GM19023 (cell line): ENCODE results near the gene MADD.

Source experiments
- ATAC-seq: cut with Tn5 transposase; IDR thresholded peaks from one replicate; pipeline ENCODE4 v1.9.1; 2021; ENCODE audit warnings: mild to moderate bottlenecking, moderate library complexity; ENCODE audit not compliant: unreplicated experiment

MADD gene

DNA sequence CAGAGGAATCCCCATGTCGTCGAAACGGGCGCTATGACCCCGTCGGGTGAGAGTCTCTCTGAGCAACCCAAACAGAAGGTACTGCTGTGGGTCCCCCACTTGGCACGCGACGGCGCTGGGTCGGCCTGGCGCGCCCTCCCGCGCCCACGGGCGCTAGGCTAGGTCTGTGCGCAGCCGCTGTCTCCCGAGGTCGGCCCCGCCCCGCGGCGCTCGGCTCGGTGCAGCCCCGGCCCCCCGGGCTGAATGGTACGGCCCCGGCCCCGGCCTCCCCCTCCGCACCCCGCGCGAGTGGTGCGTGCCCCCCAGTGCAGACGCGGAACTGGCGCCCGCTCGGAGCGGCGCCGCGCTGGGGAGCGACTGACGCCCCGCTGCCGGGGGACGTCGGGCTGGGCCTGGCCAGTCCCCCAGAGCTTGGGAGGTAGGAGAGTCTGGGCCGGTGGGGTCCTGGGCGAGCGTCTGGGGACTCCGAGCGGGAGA is at the start of gene MADD:
MADD (plus strand) TSS at position 305 of the 477 bp plus-strand sequence.
- ATAC-seq, result peak; percentile 81

DNA sequence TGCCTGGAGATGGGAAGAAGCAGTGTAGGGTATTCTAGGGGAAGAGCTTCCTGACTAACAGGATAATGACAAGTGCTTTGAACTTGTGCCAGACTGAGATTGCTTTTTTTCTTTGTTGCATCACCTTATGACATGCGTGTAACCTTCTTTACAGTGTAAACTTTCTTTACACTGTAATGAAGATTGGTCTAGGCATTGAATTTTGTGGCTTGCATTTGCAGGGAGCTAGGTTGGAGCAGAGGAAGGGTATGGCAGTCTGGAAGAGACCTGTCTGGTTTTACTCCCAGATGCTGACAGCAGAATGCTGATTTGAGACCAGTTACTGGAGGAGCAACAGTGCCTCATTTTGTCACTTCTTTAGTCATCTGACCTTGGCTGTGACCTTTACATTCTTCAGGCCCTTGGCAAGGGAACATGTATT is 49.5 kb upstream of the MADD start:
- ATAC-seq, result no peak

DNA sequence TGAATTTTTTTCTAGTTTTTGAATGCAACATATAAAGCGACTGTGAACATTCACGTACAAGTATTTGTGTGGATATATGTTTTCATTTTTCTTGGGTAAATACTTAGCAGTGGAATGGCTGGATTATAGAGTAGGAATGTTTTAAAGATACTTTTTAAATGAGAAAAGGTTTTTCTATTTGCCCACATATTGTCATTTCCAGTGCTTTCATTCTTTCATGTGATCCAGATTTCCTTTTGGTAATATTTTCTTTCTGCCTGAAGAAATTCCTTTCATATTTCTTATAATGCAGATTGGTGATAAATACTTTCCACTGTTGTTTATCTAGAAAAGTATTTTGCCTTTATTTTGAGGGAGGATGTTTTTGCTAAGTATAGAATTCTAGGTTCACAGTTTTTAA is 47.2 kb upstream of the MADD start:
- no peak for ATAC-seq

DNA sequence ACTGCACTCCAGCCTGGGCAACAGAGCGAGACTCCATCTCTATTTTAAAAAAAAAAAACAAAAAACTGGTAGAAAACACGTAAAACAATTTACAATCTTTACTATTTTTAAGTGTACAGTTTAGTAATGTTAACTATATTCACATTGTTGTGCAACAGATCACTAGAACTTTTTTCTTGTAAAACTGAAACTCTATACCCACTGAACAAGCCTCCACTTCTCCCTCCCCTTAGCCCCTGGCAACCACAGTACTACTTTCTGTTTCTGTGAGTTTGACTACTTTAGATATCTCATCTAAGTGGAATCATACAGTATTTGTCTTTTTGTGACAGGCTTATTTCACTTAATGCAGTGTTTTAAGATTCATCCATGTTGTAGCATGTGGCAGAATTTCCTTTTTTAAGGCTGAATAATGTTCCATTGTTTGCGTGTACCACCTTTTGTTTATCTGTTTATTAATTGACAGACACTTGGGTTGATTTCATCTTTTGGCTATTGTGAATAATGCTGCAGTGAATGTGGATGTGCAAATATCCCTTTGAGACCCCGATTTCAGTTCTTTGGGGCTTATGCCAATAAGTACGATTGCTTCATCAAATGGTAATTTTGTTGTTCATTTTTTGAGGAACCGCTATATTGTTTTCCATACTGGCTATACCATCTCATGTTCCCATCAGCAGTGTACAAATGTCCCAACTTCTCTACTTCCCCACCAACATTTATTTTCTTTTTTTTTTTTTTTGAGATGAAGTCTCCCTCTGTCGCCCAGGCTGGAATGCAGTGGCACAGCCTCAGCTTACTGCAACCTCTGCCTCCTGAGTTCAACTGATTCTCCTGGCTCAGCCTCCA is 44.2 kb upstream of the MADD start:
- ATAC-seq, result peak; percentile 80

DNA sequence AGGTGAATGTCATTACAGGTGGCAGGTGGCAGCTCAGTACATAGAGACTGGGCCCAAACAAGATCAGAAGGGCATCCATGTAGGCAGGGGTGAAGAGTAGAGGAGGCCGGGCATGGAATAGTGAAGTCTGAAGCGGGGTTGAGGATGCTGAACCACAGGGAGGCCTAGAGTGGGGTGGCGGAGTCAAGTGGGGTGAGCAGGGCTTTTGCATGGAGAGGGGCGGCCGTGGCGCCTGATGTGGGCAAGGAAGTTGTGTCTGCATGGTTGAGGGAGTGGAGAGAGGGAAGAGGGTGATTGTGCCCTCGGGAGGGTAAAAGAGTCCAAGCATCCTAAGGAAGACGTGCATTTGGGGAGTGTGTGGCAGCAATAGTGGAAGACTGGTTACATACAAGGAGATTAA is 40.8 kb upstream of the MADD start:
- no peak for ATAC-seq

DNA sequence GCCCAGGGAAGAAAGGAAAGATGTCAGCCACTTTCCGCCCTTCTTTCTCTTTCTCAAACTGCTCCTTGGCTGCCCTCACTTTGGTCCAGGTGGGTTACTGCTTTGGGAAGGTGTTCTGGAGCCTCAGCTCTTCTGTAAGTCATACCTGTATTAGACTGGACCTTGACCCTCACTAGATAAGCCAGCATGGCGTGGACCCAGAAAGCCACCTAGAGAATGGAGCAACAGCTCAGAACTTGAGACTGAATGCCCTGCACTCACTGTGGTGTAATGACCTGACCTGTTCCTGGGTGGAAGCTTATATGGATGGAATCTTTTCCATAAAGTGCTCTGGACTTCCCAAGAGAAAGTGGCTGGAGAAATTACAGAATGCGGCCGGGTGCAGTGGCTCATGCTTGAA is 36.9 kb upstream of the MADD start:
- no peak for ATAC-seq

DNA sequence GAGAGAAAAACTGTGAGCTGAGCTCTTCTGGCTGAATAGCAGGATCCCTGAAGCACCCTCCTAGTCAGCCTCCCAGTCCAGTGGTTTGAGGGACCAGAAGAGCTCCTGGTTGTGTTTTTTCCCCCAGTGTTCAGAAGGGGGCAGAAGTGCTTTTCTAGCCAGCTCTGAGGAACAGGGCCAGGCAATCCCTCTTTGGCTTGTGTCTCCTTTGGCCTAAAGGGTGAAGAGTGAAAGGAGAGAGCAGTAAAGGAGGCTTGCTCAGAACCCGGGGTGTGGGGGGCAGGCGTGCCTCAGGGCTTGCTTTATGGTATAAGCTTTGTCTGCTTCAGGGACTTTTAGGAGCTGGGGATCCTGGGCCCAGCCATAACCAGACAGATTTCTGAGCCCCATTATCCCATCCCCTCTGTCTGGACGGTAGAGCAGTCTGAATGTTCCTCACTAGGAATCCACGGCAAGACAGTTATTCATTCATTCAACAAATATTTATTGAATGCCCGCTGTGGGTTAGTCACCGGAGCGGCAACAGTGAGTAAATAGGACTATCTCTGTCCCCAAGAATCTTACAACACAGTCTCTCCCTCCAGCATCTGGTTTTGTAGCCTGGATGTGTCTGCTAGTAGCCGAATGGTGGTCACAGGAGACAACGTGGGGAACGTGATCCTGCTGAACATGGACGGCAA is 35.8 kb upstream of the MADD start:
- ATAC-seq, result no peak

DNA sequence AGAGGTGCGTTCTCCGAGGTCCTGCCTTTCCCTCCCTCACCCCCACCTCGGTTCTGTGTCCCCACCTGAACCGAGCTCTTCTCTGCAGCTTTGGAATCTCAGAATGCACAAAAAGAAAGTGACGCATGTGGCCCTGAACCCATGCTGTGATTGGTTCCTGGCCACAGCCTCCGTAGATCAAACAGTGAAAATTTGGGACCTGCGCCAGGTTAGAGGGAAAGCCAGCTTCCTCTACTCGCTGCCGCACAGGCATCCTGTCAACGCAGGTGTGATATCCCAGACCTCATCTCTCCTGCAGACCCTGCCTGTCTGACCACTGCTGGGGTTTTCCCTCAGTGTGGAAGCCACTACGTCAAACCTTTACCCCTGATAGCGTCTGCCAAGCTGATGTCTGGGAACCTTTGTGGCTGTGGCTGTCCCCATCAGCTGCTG is 35.2 kb upstream of the MADD start:
- no peak for ATAC-seq

DNA sequence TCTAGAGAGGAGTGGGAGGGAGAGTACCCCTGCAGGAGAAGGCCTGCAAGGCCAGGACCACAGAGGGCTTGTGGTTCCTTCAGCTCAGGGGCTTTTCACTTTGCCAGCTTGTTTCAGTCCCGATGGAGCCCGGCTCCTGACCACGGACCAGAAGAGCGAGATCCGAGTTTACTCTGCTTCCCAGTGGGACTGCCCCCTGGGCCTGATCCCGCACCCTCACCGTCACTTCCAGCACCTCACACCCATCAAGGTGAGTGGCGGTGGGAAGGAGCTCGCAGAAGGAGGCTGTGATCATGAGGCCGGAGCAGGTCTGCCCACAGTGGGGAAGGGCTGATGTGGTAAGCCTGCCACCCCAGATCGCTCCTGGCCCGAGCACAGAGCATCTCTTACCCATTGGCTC is 34.8 kb upstream of the MADD start:
- ATAC-seq, result no peak

DNA sequence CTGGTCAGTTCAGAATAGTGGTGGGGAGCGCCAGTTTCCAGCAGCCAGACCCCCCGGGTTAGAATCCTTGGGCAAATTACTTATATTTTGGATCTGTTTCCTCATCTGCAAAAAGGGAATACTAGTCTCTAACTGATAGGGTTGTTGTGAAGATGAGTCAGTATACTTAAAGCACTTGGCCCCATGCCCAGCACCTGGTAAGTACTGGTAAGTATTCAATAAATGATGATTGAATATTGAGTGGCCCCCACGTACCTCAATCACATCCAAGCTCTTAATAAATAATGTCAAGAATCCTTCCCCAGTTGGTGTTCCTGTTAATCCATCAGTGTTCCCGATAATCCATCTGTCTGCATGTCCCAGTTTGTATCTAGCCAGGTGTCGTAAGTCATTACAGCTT is 33.5 kb upstream of the MADD start:
- ATAC-seq, result no peak

DNA sequence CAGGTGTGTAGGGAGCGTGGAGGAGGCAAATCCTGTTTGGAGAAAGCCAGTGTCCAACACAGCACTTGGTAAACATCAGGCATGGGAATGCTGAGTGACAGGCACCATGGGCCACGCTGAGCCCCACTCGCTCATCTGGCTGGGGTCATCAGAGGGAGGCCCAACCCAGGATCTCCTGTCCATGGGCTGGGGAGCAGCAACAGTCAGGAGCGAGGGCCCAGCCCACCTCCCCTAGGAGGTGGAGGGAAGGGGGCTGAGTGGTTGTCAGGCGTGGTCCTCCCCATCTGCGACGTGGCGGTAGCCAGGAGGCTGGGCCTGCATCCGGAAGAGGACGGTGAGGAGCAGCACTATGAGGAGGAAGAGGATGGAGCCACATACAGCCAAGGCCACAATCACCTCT is 30.1 kb upstream of the MADD start:
- ATAC-seq, result no peak

DNA sequence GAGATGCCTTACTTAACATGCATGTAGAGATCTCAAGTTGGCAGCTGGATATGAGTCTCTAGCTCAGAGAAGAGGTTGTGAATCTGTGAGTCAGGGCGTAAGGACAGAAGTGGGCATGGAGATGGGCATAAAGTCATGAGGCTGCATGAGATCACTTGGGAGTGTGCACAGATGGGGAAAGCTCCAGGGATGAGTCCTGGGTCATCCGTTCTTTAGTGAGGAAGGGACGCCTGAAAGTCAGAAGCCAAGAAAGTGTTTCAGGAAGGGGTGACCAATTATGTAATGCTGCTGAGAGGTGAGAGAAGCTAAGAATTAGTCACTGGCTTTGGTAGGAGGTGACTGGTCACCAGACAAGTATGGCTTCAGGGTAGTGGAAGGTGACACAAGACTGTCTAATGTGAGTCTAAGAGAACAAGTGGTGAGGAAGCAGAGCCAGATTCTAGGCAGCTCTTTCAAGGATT is 28.1 kb upstream of the MADD start:
- no peak for ATAC-seq

DNA sequence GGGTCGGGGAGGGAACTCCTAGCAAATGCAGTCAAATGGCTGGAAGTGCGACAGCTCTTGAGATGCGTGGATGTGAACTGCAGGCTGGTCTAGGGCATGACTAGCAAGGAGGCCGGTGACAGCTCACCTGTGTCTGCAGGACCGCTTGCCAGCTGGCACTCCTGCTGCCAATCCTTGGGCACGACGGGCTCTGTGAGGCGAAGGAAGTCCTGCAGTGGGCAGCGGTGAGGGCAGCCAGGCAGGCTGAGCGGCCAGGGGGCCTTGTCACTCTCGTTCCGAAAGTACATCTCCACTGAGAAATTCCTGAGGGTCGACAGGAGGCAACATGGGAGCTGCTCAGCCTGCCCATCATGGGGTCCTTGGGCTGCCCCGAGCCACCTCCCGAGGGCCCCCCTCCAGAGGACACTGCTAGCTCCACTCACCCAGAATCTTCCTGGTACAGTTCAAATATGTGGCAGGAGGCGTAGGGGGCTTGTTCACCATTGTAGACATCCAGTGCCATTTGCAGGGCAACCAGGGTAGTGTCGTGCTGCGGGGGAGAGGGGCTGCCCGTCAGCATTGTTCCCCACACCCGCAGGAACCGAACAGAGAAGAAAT is 27.2 kb upstream of the MADD start:
- ATAC-seq, result no peak

DNA sequence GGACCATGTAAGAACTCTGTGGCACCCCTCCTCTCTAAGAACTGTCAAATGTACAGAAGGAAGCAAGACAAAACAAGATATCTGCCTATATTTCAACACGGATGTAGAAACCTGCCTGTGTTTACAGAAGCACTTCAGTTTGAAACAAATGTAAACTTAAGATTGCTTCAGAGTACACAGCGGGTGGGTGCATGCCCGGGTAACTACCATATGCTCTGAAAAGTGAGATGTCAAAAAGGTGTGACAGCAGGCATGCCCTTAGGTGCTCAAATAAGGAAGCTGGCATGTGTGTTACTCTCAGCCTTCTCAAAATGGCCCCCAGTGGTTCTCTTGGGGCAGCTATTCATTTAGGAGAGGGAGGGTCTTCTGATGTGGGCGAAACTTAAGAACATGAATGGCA is 26.5 kb upstream of the MADD start:
- ATAC-seq, result no peak

DNA sequence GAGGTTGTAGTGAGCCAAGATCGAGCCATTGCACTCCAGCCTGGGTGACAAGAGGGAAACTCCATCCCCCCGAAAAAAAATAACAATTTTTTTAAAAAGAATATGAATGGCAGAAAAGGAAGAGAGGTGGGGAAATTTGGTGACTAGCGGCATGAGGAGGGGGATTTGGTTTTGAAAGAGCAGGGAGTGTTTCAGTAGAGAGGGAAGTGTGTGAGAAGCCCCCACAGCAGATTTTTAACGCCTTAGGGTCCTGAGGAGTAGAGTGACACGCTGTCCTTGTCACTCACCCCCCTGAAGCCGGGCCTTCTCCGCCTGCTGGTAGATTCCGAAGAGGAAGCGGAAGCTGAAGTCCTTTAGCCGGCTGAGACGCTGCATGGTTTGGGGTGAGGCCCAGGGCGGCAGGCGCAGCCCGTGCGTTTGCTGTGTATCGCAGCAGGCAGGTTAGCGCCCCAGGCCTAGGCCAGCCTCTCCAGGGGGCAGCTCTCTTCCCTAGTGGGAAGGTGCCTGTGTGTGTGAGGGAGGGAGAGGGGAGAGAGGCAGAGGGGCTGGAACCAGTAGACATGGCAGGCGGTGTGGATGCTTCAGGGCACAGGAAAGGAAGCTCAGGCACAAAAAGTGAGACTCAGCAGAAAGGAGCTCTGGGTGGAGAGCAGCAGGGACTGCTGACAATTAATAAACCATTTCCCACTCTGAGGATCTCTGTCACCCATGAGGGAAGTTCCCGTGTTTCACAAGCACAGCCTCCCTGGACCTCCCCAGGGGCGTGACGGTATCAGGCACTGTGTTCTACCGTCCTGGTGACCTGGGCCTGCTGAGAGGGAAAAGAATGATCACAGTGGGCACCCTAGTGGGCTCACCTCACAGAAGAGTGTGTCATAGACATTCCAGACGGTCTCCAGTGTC is 25.2 kb upstream of the MADD start:
- ATAC-seq, result no peak

DNA sequence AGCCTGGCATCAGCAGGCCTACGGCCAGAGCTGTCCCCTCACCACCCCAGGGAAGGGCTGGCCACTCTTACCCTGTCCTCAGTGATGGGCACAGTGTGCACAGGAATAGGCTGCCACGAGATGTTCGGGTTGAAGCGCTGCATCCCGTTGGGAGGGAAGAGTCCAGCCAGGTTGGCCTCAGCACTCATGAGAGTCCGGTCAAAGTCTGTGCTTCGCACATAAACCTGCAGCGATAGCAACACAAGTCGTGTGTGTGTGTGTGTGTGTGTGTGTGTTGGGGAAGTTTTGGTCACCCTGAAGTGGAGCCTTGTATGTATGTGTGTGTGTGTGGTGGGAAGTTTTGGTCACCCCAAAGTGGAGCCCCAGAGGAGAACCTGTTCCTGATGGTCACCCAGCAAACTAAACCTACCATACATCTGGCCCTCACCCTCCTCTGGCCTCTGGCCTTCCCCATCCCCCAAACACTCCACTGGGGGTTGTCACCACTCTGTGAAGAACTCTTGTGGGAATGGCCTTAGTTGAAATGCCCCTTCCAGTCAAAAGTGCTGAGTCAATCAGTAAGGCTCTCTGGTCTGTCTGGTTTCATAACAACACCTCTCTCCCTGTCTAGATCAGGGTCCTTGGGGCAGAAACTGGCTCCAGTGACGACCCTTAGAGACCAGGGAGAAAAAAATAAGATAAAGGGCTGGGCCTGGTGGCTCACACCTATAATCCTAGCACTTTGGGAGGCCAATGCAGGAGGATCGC is 24.1 kb upstream of the MADD start:
- ATAC-seq, result no peak

DNA sequence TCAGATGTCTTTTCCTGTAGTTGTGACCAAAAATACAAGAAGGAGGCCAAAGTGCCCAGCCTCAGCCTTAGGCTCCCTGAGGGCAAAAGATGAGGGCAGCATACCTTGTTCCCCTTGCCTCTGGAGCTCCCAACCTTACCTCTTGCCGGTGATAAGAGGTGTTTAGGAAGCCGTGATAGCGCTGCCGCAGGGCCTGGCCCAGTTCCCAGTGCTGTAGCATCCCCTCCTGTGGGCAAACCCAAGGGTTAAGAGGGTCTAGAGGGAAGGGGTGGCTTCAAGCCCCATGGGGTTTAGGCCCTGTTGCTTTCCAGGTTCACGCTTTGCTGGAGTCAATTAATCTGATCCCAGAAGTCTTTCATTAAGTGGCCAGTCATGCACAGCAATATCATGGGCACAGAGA is 22.4 kb upstream of the MADD start:
- no peak for ATAC-seq

DNA sequence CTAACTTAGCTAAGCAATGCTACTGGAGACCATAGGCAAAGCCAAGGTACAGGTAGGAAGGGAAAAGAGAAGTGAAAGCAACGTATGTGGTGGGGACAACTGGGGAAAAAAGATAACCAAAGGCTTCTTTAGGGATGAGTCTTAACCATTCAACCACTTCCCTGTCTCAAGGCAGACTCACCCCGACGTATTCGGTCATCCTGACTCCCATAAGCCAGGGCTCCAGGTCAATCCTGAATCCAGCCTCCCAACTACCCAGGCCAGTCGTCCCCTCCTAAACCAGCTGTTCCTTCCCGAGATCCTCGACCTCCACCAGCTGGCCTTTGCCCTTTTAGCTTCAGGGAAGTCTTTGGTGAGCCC is 21.6 kb upstream of the MADD start:
- ATAC-seq, result peak; percentile 28

DNA sequence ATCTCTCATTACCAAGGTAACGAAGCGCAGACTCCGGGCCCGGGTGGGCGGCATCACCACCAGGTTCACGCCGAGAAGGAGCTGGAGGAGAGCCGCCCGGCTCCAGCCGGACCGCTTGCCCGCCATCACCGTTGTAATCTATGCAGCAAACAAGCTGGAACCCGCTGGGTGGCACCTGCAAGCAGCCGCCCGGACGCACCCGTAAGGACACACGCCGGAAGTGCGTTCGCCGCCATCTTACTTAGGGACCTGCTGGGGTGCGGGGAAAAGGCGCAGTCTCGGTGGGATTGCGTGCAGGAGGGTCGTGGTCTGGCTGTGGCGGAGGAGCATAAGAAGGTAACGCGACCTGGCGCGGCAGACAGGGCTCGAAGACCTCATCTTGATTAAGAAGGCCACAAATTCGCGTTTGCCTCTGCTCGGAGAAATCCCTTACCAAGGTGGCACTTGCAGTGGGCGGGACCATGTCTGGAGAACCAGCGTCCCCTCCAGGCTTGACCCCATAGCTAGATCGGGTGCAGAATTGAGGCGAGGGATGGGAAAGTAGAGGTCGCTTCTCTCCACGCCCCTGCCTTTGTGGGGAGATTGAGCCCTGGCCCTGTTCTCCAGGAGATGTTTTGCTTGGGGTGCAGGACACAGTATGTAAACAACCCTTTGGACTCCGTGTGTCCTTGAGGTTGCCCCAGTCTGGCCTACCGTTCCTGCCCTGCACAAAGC is 21.1 kb upstream of the MADD start, which contains the start of gene ACP2:
ACP2 (minus strand) TSS at position 151 of the 714 bp plus-strand sequence; CDS start at position 126, 25 bp downstream.
- peak; percentile 95 for ATAC-seq
